GM19467 (cell line): ENCODE results near the gene CRABP1.
A peak's percentile ranks its signal among the peaks of the same experiment; 100 is the strongest.

ENCODE experiments used
- ATAC-seq: cut with Tn5 transposase; IDR thresholded peaks from one replicate; pipeline ENCODE4 v1.9.1; 2021; ENCODE audit warnings: mild to moderate bottlenecking, moderate library complexity; ENCODE audit not compliant: unreplicated experiment

The CRABP1 gene

DNA sequence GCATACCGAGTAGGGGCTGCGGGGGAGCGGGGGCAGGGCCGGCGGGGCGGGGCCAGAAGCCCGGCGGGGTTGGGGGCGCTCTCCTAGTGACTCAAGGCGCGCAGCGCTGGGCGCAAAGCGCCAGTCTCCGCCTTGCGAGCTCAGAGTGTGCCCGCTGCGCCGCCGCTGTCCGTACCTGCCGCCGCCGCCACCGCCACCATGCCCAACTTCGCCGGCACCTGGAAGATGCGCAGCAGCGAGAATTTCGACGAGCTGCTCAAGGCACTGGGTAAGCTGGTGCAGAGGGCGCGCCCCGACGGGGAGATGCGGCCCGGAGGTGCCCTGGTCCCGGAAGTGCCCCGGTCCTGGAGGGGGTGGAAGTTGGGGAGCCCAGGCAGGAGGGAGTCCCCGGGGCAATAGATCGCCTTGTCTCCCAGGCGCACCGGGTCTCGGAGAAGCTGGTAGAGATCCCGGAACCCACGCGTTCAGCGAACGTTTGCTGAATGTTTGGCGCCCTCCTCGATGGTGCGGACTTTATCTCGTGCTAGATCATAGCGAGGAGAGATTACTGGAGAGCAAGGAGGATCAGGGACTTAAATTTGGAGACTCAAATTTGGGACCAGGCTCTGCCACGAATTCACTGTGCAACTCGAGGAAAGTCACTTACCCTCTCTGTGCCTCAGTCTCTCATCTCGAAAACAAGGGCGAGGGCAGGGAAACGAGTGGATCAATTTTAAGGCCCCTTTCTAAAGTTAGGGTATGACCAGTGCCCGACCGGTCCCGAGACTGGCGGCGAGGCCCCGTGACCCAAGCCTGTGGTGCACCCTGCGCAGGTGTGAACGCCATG lies at the start of gene CRABP1:
Gene CRABP1, plus strand, starts transcription at position 123 of the 826 bp plus-strand sequence. Its CDS starts 76 bp downstream, at position 199.
- no peak for ATAC-seq

DNA sequence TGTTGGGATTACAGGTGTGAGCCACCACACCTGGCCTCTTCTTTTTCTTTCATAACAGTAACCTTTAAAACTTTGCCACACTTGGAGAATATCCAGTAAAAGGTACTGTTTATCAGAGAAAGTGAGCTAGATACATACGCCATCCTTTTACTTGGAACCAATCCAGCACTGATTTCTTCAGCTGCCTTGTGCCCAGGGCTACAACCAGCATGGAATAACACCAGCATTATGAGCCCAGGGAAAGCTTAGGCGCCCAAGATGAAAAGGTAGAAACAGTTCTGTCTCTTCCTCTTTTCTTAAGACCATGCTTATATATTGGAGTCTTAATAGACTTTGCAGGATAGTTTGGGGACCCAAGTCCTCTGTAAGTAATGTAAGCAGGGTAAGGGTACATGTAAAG lies 49.1 kb upstream of the CRABP1 start:
- no peak for ATAC-seq

GRCh38 chr15:78291698-78292097 lies 48.5 kb upstream of the CRABP1 start:
- ATAC-seq = no peak

- ATAC-seq = no peak
Observed at GRCh38 chr15:78292219-78292618, 47.9 kb upstream of the CRABP1 start.

- ATAC-seq = peak; percentile 77
Observed at GRCh38 chr15:78299101-78299930, 40.8 kb upstream of the CRABP1 start, which contains the start of gene SKIC8. TSS of gene SKIC8 (minus strand) at chr15:78299609. CDS start at chr15:78295686, 3,923 bp downstream.

DNA sequence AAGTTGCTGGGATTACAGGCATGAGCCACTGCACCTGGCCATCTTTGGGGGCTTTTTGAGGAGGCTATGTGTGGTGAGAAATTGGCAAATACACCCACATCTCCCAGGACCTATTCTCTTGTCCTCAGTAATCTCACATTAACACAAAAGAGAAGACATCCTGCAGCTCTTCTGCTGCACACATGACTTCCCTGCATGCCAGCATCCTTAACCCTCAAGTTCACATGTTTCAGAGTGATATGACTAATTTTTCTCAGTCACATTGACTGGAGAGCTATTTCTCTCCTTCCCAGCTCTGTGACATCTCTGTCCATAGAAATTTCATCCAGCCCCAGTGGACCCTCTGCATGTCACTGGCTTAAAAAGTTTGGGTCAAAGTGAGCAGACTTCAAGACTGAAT lies 38.8 kb upstream of the CRABP1 start:
- no peak for ATAC-seq

DNA sequence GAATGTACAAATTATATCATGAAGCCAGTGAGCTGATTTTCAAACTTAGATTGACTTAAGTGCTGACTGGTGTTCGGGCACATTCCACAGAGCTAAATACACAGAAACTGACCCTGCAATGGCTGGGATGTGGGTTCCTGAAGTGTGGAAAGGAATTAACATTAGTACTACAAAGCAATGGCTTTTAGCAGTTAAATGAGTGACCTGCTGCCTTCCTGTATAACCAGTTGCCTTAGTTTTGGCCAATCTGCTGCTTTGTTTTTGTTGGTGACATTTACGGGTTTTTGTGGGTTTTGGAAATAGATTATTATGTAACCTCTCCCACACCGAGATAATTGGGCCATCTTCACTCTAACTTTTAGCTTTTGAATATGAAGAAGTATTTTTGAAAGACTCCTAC lies 38.3 kb upstream of the CRABP1 start:
- ATAC-seq = no peak

- no peak for ATAC-seq
Observed at GRCh38 chr15:78302579-78303312, 37.4 kb upstream of the CRABP1 start.

DNA sequence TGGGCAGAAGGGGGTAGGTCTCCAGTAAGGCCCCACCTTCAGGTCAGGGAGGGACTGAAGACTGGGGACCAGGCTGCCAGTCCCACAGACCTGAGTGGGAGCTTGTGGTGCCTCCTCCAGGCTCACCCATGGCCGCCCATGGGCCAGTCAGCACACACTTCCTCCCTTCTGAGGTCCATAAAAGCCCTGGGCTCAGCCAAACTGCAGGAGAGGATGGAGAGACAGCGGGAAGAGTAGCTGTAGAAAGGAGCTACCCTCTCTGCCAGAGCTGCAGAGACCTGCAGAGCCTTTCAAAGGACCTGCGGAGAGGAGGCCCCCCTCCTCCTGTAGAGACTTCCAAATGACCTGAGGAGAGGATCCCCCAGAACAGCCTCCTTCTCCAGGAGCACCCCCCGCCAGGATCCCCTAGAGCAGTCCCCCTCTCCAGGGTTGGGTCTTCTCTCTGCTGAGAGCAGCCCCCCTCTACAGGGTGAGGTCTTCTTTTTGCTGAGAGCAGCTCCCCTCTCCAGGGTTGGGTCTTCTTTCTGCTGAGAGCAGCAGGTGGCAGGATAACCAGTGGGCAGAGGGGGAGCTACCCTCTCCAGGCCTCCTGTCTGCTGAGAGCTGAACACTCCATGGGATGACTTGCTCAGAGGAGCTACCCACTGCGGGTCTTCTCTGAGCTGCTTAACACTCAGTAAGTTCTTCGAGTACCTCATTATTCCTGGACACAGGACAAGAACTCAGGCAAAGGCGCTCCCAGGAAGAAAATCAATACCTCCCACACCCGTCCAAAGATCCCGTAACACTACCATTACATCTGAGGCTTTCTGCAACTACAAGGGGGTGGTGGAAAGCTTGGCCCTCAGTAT lies 35.7 kb upstream of the CRABP1 start:
- ATAC-seq = no peak

- ATAC-seq = no peak
Observed at GRCh38 chr15:78306176-78306774, 33.9 kb upstream of the CRABP1 start.

GRCh38 chr15:78307976-78308375 lies 32.2 kb upstream of the CRABP1 start:
- ATAC-seq = no peak

GRCh38 chr15:78308422-78309032 lies 31.6 kb upstream of the CRABP1 start:
- ATAC-seq = no peak

DNA sequence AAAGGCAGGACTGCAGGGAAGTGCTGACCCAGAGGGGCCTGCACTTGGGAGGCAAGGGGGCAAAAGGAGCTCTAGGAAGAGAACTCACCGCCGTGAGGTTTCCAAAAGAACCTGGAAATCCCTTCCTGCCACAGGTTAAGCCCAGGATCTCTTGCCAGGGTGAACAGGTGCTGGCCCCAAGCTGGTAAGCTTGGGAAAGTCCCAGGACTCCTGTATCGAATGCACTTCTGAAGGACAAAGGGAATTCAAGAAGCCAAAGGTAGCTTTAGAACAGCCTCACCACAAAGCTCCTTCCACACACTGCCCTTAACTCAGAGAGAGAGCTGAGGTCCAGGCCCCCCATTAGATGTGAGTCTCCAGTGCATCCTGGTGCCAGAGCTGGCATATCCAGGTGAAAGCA lies 28.9 kb upstream of the CRABP1 start:
- no peak for ATAC-seq

GRCh38 chr15:78312536-78312935 lies 27.6 kb upstream of the CRABP1 start:
- ATAC-seq = no peak

- ATAC-seq = no peak
Observed at GRCh38 chr15:78312957-78313356, 27.2 kb upstream of the CRABP1 start.

GRCh38 chr15:78313383-78313782 lies 26.8 kb upstream of the CRABP1 start:
- no peak for ATAC-seq

- no peak for ATAC-seq
Observed at GRCh38 chr15:78314181-78314581, 26.0 kb upstream of the CRABP1 start.

- ATAC-seq = no peak
Observed at GRCh38 chr15:78315686-78316282, 24.4 kb upstream of the CRABP1 start.
